Loucy (cell line): Measurements from ENCODE around the gene SND1.

ENCODE experiments used
- H2AFZ ChIP-seq: fragments of 200-600 bp; sonication (generic); 2 replicates; pipeline ENCODE4 v1.6.0; 2016; ENCODE audit warnings: antibody characterized with exemption, mild to moderate bottlenecking, low read length, moderate library complexity
- H3F3A ChIP-seq: fragments of 200-600 bp; 2 replicates; pipeline ENCODE4 v1.6.0; 2016; ENCODE audit warnings: antibody characterized with exemption, low read depth, mild to moderate bottlenecking
- H3K27me3 ChIP-seq: fragments of 200-600 bp; sonication (generic); 2 replicates; pipeline ENCODE4 v1.6.1; 2014; ENCODE audit warnings: low read length, mild to moderate bottlenecking; ENCODE audit not compliant: insufficient read depth, poor library complexity, severe bottlenecking
- H3K36me3 ChIP-seq: fragments of 200-600 bp; sonication (generic); 2 replicates; pipeline ENCODE4 v1.6.1; 2016; ENCODE audit warnings: low read length; ENCODE audit not compliant: insufficient read depth
- H3K4me1 ChIP-seq: fragments of 200-600 bp; sonication (generic); 2 replicates; pipeline ENCODE4 v1.5.1; 2014; ENCODE audit warnings: low read length, mild to moderate bottlenecking; ENCODE audit not compliant: insufficient read depth, poor library complexity, severe bottlenecking
- H3K4me2 ChIP-seq: fragments of 200-600 bp; sonication (generic); 2 replicates; pipeline ENCODE4 v1.6.0; 2014; ENCODE audit warnings: antibody characterized with exemption, low read length, low read depth, mild to moderate bottlenecking; ENCODE audit not compliant: poor library complexity, severe bottlenecking
- H3K4me3 ChIP-seq: fragments of 200-600 bp; sonication (generic); 2 replicates; pipeline ENCODE4 v1.5.1; 2014; ENCODE audit warnings: low read length, mild to moderate bottlenecking, mixed read lengths; ENCODE audit not compliant: poor library complexity, severe bottlenecking
- H3K79me2 ChIP-seq: fragments of 200-600 bp; sonication (generic); 2 replicates; pipeline ENCODE4 v1.6.1; 2014; ENCODE audit warnings: low read length; ENCODE audit not compliant: insufficient read depth
- H3K9ac ChIP-seq: fragments of 200-600 bp; sonication (generic); 2 replicates; pipeline ENCODE4 v1.6.0; 2014; ENCODE audit warnings: mild to moderate bottlenecking, low read depth, low read length, moderate library complexity; ENCODE audit not compliant: poor library complexity, severe bottlenecking
- H3K9me2 ChIP-seq: fragments of 200-600 bp; sonication (generic); replicated peaks from 2 replicates; pipeline ENCODE4 v1.6.1; 2016; ENCODE audit warnings: low read depth, low read length, mixed read lengths
- H3K9me3 ChIP-seq: fragments of 200-600 bp; sonication (generic); 2 replicates; pipeline ENCODE4 v1.6.1; 2014; ENCODE audit warnings: mild to moderate bottlenecking, antibody characterized with exemption, low read length, low read depth; ENCODE audit not compliant: insufficient read depth
- H4K20me1 ChIP-seq: fragments of 200-600 bp; sonication (generic); 2 replicates; pipeline ENCODE4 v1.6.0; 2014; ENCODE audit warnings: antibody characterized with exemption, low read length, mild to moderate bottlenecking; ENCODE audit not compliant: insufficient read depth, poor library complexity, severe bottlenecking
- EZH2phosphoT487 ChIP-seq: fragments of 200-600 bp; IDR thresholded peaks from 2 replicates; pipeline ENCODE4 v1.6.1; 2018; ENCODE audit warnings: antibody characterized with exemption, mild to moderate bottlenecking, moderate library complexity, borderline replicate concordance
- TF ChIP-seq, protein P1 (sequence below): fragments of 200-600 bp; sonication (generic); conservative IDR thresholded peaks from 2 replicates; pipeline ENCODE4 v1.5.1; 2014; ENCODE audit warnings: mild to moderate bottlenecking, antibody characterized with exemption, low read length

Gene SND1

DNA sequence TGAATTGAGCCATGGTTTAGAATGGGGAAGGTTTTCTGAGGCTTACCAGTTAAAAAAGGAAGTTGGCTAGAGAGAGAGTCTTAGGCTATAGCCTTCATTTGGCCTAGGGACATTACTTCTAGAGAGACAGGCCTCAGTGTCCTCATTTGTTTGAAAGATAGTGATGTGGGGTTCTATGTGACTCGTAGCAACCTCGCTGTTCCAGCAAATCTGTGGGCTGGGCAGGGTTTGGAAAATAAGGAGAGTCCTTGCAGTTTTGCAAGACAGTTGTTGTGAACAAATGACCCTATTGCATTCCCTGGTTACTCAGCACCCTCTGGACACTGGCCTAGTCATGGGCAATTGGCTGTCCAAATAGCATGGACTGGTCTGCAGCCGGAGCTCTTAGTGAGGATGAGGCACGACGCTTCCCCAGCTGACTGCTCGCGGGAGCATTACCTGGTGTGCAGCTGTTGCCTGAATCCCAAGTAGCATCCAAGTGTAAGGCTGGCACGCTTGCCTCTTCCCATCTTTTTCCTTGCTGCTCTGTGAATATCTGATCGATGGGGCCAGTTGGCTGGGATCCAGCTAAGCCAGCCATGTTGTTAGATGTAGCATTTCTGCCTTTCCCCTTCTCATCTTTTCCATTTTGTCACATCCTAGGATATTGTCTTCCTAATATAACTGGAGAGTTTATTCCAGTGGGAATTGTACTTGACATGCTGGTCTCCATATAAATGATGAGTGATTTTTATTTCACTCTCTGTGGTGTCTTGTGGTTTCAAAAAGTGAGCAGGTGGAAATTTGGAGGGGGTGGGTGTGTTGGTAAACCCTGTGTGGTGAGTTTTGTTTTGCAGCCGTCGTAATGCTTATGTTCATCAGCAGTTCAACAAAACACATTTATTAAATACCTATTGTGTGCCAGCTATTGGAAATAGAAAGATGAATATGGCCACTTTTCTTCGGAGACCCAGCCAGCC lies 99.8 kb downstream of the SND1 start:
- no peak overlapping the region for H2AFZ ChIP-seq

DNA sequence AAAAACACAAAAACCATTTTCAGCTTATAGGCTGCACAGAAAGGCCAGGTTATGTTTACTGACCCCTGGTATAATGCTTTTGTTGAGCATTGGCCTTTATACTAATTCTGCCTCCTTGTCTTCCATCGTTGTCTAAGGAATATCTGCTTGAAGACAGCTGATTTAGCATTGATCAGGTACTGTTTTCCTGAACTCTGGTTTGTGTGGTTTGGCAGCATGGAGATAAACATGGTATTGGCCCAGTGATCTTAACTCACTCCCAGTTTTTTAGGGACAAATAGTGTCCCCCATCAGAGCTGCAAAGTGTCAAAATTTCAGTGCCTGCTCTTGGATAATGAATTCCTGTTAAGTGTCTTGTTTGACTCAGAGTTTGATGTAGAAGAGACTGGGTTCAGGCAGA lies 100.8 kb downstream of the SND1 start:
- no peak overlapping the region for H3K4me2 ChIP-seq
- no peak for TF ChIP-seq EZH2phosphoT487
- TF ChIP-seq, protein P1, sequence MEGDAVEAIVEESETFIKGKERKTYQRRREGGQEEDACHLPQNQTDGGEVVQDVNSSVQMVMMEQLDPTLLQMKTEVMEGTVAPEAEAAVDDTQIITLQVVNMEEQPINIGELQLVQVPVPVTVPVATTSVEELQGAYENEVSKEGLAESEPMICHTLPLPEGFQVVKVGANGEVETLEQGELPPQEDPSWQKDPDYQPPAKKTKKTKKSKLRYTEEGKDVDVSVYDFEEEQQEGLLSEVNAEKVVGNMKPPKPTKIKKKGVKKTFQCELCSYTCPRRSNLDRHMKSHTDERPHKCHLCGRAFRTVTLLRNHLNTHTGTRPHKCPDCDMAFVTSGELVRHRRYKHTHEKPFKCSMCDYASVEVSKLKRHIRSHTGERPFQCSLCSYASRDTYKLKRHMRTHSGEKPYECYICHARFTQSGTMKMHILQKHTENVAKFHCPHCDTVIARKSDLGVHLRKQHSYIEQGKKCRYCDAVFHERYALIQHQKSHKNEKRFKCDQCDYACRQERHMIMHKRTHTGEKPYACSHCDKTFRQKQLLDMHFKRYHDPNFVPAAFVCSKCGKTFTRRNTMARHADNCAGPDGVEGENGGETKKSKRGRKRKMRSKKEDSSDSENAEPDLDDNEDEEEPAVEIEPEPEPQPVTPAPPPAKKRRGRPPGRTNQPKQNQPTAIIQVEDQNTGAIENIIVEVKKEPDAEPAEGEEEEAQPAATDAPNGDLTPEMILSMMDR: no peak
- H3K27me3 ChIP-seq: no peaks in the 10 kb centered on the region
- H2AFZ ChIP-seq: no peak overlapping the region
- no peaks in the 10 kb centered on the region for H3K9me3 ChIP-seq
- H3K9ac ChIP-seq: no peak overlapping the region
- no peaks in the 10 kb centered on the region; the same call in 1 of the 2 replicates for H3K36me3 ChIP-seq
- H3K9me2 ChIP-seq: no peaks in the 10 kb centered on the region
- H3K79me2 ChIP-seq: peaks cover 61% of the 10 kb centered on the region
- H3K4me1 ChIP-seq: peaks cover 36% of the 10 kb centered on the region
- H3F3A ChIP-seq: no peaks in the 10 kb centered on the region
- no peak overlapping the region for H3K4me3 ChIP-seq
- no peaks in the 10 kb centered on the region for H4K20me1 ChIP-seq

More for the DNA sequence above, 99.8 kb downstream of the SND1 start:
- Histone ChIP-seq H3K36me3 (peaks cover 7% of the 10 kb centered on the region; the same call in 1 of the 2 replicates), H3K4me3 (no peak overlapping the region), H3F3A (no peaks in the 10 kb centered on the region), H3K9ac (no peak overlapping the region), H3K9me2 (no peaks in the 10 kb centered on the region), H4K20me1 (no peaks in the 10 kb centered on the region), H3K9me3 (no peaks in the 10 kb centered on the region), H3K27me3 (no peaks in the 10 kb centered on the region), H3K4me1 (peaks cover 32% of the 10 kb centered on the region), H3K4me2 (no peak overlapping the region), H3K79me2 (peaks cover 62% of the 10 kb centered on the region)
- TF ChIP-seq EZH2phosphoT487: no peak
- TF ChIP-seq, protein P1: no peak

DNA sequence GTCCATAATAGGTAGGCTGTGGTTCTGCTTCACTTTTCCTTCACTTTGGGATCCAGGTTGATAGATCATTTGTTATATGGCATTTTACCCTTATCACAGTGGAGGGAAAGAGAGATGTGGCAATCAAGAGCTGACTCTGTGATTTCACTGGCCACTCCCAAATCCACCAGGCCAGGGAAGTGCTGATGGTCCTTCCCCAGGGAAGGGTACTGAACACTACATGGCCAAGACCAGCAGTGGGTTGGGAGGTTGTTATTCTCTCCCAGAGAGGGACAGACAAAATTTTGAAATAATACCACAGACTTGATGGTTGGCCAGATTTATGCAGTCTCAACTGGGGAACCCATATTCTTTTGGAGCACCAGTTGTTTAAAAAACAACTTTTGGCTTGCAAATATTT lies 102.5 kb downstream of the SND1 start:
- TF ChIP-seq, protein P1: no peak
- TF ChIP-seq EZH2phosphoT487: no peak
- Histone ChIP-seq H3K79me2 (peaks cover 67% of the 10 kb centered on the region), H2AFZ (no peak overlapping the region), H3K9me3 (no peaks in the 10 kb centered on the region), H3K9me2 (no peaks in the 10 kb centered on the region), H3K4me2 (peak overlapping the region; percentile 42), H3K9ac (no peak overlapping the region), H3K4me1 (peaks cover 39% of the 10 kb centered on the region), H3K27me3 (no peaks in the 10 kb centered on the region), H4K20me1 (no peaks in the 10 kb centered on the region), H3F3A (no peaks in the 10 kb centered on the region), H3K4me3 (no peak overlapping the region), H3K36me3 (no peaks in the 10 kb centered on the region; the same call in 1 of the 2 replicates)
